ENCODE results near the gene SHCBP1L. TPM values are rescaled to one million over a fixed set of nuclear protein-coding genes. Genes with fewer than 3 reads are reported as not detected.
A peak's percentile ranks its signal among the peaks of the same experiment; 100 is the strongest.
"Not testable (repeated sequence)": the region's sequence is repeated elsewhere in the genome, so short reads cannot be mapped to it uniquely, and the experiment has no call there.

Gene SHCBP1L
- total and polyA plus RNA-seq, 7 donors, result not detected

DNA sequence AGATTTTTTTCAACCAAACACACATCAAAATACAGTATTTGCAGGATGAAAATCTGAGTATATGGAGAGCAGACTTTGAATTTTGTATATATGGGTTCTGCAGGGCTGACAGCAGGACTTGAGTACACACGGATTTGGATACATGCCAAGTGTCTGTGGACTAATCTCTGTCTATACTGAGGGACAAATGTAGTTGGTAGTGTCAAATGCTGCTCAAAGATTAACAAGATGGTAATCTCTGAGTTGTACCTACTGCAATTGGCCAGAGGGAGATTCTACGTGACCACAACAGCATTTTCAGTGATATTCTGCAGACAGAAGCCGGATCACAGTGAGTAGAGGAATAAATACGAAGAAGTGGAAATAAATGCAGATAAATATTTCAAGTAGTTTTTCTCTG is 43.4 kb downstream of the SHCBP1L start:
- 67 to 75% methylated on average over 4 of the region's 4 CpGs for WGBS, 2 donors
- intact Hi-C loops (cut with DNase I), result no loop called here

DNA sequence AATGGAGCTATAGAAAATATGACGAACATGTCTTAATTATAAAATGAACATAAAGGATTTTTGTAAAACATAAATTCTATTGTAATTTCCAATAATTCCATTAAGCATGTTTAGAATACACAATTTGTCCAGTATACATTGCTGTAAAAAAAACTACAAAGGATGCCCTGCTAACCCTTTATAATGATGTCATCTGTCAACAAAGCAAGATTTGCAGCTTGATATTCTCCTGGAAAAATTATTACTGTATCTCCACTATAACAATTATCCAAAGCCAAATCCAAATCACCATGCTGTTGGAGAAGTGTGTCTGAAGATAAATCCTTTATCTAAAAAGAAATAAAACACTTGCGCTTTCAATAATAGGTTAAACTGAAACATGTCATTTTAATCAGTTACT is 47.6 kb downstream of the SHCBP1L start:
- Histone ChIP-seq H3K27ac (no peak overlapping the region), H3K27me3 (no peaks in the 10 kb centered on the region), H3K36me3 (no peaks in the 10 kb centered on the region), H3K4me3 (no peak overlapping the region), H3K9me3 (no peaks in the 10 kb centered on the region), H3K4me1 (no peaks in the 10 kb centered on the region)
- WGBS, 2 donors, result 96 to 97% methylated on average over 2 of the region's 2 CpGs
- no peak for TF ChIP-seq EP300 (IDR thresholded peaks at IDR 0.05)
- TF ChIP-seq POLR2AphosphoS5 (IDR thresholded peaks at IDR 0.05), result no peak
- intact Hi-C loops (cut with DNase I), result no loop called here
- DNase-seq, result no peak

More for the DNA sequence above, 43.4 kb downstream of the SHCBP1L start:
- no peak overlapping the region for H3K4me3 ChIP-seq
- no peaks in the 10 kb centered on the region for H3K36me3 ChIP-seq
- DNase-seq, result no peak
- no peak for TF ChIP-seq POLR2A (IDR thresholded peaks at IDR 0.05)
- TF ChIP-seq, protein P1, sequence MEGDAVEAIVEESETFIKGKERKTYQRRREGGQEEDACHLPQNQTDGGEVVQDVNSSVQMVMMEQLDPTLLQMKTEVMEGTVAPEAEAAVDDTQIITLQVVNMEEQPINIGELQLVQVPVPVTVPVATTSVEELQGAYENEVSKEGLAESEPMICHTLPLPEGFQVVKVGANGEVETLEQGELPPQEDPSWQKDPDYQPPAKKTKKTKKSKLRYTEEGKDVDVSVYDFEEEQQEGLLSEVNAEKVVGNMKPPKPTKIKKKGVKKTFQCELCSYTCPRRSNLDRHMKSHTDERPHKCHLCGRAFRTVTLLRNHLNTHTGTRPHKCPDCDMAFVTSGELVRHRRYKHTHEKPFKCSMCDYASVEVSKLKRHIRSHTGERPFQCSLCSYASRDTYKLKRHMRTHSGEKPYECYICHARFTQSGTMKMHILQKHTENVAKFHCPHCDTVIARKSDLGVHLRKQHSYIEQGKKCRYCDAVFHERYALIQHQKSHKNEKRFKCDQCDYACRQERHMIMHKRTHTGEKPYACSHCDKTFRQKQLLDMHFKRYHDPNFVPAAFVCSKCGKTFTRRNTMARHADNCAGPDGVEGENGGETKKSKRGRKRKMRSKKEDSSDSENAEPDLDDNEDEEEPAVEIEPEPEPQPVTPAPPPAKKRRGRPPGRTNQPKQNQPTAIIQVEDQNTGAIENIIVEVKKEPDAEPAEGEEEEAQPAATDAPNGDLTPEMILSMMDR (IDR thresholded peaks at IDR 0.05), result no peak
- no peak for TF ChIP-seq POLR2AphosphoS5 (IDR thresholded peaks at IDR 0.05)
- no peak for TF ChIP-seq EP300 (IDR thresholded peaks at IDR 0.05)
- no peaks in the 10 kb centered on the region for H3K27me3 ChIP-seq
- no peak overlapping the region for H3K27ac ChIP-seq
- H3K4me1 ChIP-seq, result no peaks in the 10 kb centered on the region
- H3K9me3 ChIP-seq, result no peaks in the 10 kb centered on the region

DNA sequence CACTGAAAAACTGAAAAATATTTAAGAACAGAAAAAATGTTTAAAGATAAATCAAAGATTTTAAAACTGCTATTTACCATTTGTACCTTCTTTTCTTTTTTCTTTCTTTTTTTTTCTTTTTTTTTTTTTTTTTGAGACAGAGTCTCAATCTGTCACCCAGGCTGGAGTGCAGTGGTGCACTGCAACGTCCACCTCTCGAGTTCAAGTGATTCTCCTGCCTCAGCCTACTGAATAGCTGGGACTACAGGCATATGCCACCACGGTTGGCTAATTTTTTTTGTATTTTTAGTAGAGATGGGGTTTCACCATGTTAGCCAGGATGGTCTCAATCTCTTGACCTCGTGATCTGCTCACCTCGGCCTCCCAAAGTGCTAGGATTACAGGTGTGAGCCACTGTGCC is 51.0 kb downstream of the SHCBP1L start:
- DNase-seq; H3K4me1 ChIP-seq; H3K27ac ChIP-seq; H3K4me3 ChIP-seq; intact Hi-C loops (cut with DNase I); H3K36me3 ChIP-seq; H3K9me3 ChIP-seq; H3K27me3 ChIP-seq: not testable (repeated sequence)
- 92 to 94% methylated on average over 5 of the region's 5 CpGs for WGBS, 2 donors

DNA sequence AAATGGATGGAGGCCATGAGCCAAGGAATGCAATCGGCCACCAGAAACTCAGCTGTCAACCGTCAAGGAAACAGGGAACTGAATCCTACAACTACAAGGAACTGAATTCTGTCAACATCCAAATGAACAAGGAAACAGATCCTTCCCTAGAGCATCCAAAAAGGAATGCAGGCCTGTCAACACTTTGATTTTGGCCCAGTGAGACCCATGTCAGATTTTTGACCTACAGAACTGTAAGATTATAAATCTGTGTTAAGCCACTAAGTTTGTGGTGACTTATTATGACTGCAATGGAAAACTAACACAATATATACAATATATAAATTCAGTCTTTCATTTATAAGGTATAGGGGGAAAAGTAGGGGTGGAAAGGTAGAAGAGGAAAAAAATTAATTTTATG is 55.3 kb downstream of the SHCBP1L start:
- TF ChIP-seq EP300 (IDR thresholded peaks at IDR 0.05) (no peak), POLR2A (IDR thresholded peaks at IDR 0.05) (no peak), POLR2AphosphoS5 (IDR thresholded peaks at IDR 0.05) (no peak)
- TF ChIP-seq, protein P1 (IDR thresholded peaks at IDR 0.05), result no peak
- intact Hi-C loops (cut with DNase I), result no loop called here
- DNase-seq, result no peak
- 90 to 93% methylated on average over 2 of the region's 2 CpGs for WGBS, 2 donors
- H3K9me3 ChIP-seq, result no peaks in the 10 kb centered on the region
- no peaks in the 10 kb centered on the region for H3K4me1 ChIP-seq
- H3K36me3 ChIP-seq, result no peaks in the 10 kb centered on the region
- H3K27me3 ChIP-seq, result no peaks in the 10 kb centered on the region
- no peak overlapping the region for H3K4me3 ChIP-seq
- no peak overlapping the region for H3K27ac ChIP-seq

DNA sequence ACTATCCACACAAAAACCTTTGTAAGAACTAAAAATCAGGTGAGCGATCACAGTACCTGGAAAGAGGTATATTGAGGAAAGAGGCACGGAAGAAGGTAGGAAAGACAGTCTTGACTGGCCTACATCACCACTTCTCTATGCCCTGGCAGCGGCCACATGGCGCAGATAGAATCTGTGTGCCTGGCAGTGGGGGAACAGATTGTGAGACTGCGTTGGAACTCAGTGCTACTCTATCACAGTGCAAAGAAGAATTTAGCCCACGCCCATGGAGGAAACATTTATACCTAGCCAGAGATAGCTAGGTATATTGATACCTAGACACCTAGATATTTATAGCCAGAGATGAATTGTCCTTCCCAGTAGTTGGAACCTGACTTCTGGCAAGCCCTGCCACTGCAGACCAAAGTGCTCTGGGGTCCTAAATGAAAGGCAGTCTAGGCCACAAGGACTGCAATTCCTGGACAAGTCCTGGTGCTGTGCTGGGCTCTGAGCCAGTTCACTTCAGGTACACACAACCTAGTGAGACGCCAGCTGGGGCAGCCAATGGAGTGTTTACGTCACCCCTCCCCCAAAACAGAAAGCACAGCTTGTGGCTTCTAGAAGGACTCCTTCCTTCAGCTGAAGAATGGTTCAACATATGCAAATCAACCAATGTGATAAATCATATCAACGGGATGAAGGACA is 61.9 kb downstream of the SHCBP1L start:
- H3K4me1 ChIP-seq, result no peaks in the 10 kb centered on the region
- intact Hi-C loops (cut with DNase I), result no loop called here
- no peak overlapping the region for H3K27ac ChIP-seq
- peaks cover 11 to 33% (median 16%) of the 10 kb centered on the region in 4 donors for H3K36me3 ChIP-seq
- no peaks in the 10 kb centered on the region for H3K9me3 ChIP-seq
- TF ChIP-seq, protein P1 (IDR thresholded peaks at IDR 0.05), result no peak
- TF ChIP-seq POLR2A (IDR thresholded peaks at IDR 0.05), result no peak
- TF ChIP-seq EP300 (IDR thresholded peaks at IDR 0.05), result no peak
- DNase-seq, result no peak
- 88 to 89% methylated on average over 9 of the region's 9 CpGs for WGBS, 2 donors
- no peak overlapping the region for H3K4me3 ChIP-seq
- H3K27me3 ChIP-seq, result no peaks in the 10 kb centered on the region

DNA sequence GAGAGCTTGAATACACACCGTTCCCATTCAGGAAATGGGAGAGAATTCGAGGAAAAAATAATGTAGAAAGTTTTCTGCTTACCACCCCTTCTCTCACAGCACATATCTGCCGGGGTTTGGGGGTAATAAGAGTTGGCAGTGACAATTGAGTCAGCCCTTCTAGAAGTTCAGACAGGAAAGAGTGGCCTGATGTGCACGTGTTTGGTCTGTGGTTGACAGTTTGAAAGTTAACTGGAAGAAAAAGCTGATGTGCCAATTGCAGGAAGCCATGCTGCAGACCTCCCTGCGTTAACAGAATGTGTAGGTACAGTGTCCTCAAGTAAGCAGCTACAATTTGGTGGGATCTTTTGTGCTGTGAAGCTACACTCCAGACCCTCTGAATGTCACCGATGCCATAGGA is 63.0 kb downstream of the SHCBP1L start:
- no peak overlapping the region for H3K27ac ChIP-seq
- intact Hi-C loops (cut with DNase I), result no loop called here
- H3K4me3 ChIP-seq, result no peak overlapping the region
- peaks cover 20 to 44% (median 26%) of the 10 kb centered on the region in 4 donors for H3K36me3 ChIP-seq
- H3K9me3 ChIP-seq, result no peaks in the 10 kb centered on the region
- 59 to 79% methylated on average over 6 of the region's 6 CpGs for WGBS, 2 donors
- TF ChIP-seq POLR2AphosphoS5 (IDR thresholded peaks at IDR 0.05) (peak in 1 of 4 donors; percentile 14), EP300 (IDR thresholded peaks at IDR 0.05) (no peak)
- no peaks in the 10 kb centered on the region for H3K27me3 ChIP-seq
- H3K4me1 ChIP-seq, result no peaks in the 10 kb centered on the region
- DNase-seq, result no peak

Data from sigmoid colon (tissue), 7 donors.